Kidney (tissue), 14 donors: ENCODE data around the gene FUT1. TPM values are rescaled to one million over a fixed set of nuclear protein-coding genes. Genes with fewer than 3 reads are reported as not detected.
A peak's percentile ranks its signal among the peaks of the same experiment; 100 is the strongest.
"Not testable (repeated sequence)": the region's sequence is repeated elsewhere in the genome, so short reads cannot be mapped to it uniquely, and the experiment has no call there.

ENCODE experiments used
- DNase-seq, 5 donors: peaks; one replicate each; pipeline ENCODE4 v3.0.0-alpha.2; 2013 to 2020
- FAIRE-seq: peaks from 2 replicates; lab custom pipeline; 2012; peaks lifted over from hg19 to GRCh38; lab: Jason Lieb, UNC
- H3K27ac ChIP-seq, 2 donors: one replicate each; pipeline ENCODE4 v1.7.0; 2013; ENCODE audit warnings: low read depth in 2 of 2, low read length in 2 of 2, inconsistent platforms in 1 of 2
- H3K27me3 ChIP-seq: one replicate; pipeline ENCODE4 v1.7.1; 2013; ENCODE audit warnings: low read length, inconsistent platforms; ENCODE audit not compliant: control insufficient read depth, insufficient read depth
- H3K36me3 ChIP-seq, 3 donors: one replicate each; pipeline versions ENCODE4 v1.7.0 to v1.7.1; 2013; ENCODE audit warnings: low read length in 3 of 3, control low read depth in 1 of 3, inconsistent platforms in 1 of 3; ENCODE audit not compliant: insufficient read depth in 3 of 3, control insufficient read depth in 2 of 3
- H3K4me1 ChIP-seq, 3 donors: one replicate each; pipeline versions ENCODE4 v1.7.0 to v1.7.1; 2013; ENCODE audit warnings: low read length in 3 of 3, inconsistent platforms in 1 of 3, low read depth in 1 of 3; ENCODE audit not compliant: control insufficient read depth in 2 of 3, insufficient read depth in 2 of 3
- H3K4me3 ChIP-seq, 3 donors: one replicate each; pipeline versions ENCODE4 v1.7.0 to v1.8.1; 2013; ENCODE audit warnings: low read length in 3 of 3, control low read depth in 1 of 3, inconsistent platforms in 1 of 3
- H3K9ac ChIP-seq, 3 donors: one replicate each; pipeline versions ENCODE4 v1.7.0 to v1.7.1; 2013; ENCODE audit warnings: low read length in 3 of 3, control low read depth in 1 of 3, inconsistent platforms in 1 of 3
- H3K9me3 ChIP-seq, 3 donors: one replicate each; pipeline versions ENCODE4 v1.7.0 to v1.7.1; 2013; ENCODE audit warnings: low read length in 3 of 3, control low read depth in 1 of 3, inconsistent platforms in 1 of 3; ENCODE audit not compliant: control insufficient read depth in 2 of 3, insufficient read depth in 1 of 3
- intact Hi-C: fragments of 100-400 bp; cut with DNase I; formaldehyde crosslinking; loops from one replicate; pipeline ENCODE4 v1.11.1; 2022
- polyA plus RNA-seq: library from polyadenylated mRNA; stranded (reverse); fragments of 350-450 nt; fragmentation: Illumina TruSeq; extraction: RNeasy Lipid Tissue Mini Kit (QIAGEN cat#74804); gene quantifications from one replicate; pipeline ENCODE4 v1.2.3, GENCODE V29; 2014; ENCODE audit warnings: low read depth, low replicate concordance; ENCODE audit not compliant: insufficient read depth
- total RNA-seq: library from RNA; stranded (reverse); fragmentation: NEBNext Ultra II Directional; extraction: Animal tissue kit (Norgen Biotek cat#: 25700); gene quantifications from one replicate; pipeline ENCODE4 v1.2.1, GENCODE V29; 2021
- TF ChIP-seq, protein P1 (sequence below): IDR thresholded peaks from 3 replicates; pipeline ENCODE4 v1.5.1; 2012; ENCODE audit warnings: mild to moderate bottlenecking, moderate library complexity, borderline replicate concordance; ENCODE audit not compliant: insufficient read depth; ENCODE audit errors: extremely low read depth
- donor health status: control.
- donor health status: control.
- donor health status: control.
- donor health status: control.
- donor health status: control.
- donor health status: DM: yes; HTN: yes; CAD: no.
- donor health status: Normal renal cell carcinoma (clear cell type).

The FUT1 gene
- total and polyA plus RNA-seq, 2 donors from 2014 or later, result 2.3 to 4.3 TPM

GRCh38 chr19:48795055-48795684, 42.7 kb upstream of the FUT1 start:
- H3K36me3 ChIP-seq, result no peaks in the 10 kb centered on the region
- H3K9ac ChIP-seq, result peak overlapping the region; percentile 63 to 90 (median 90)
- intact Hi-C loops, result loop anchor here (10.0 kb wide), 1 partner anchor 180 kb away; no protein-coding TSS in a partner anchor
- H3K9me3 ChIP-seq, result no peaks in the 10 kb centered on the region
- H3K27ac ChIP-seq, result peak overlapping the region; percentile 76 to 92
- DNase-seq (peak; percentile 95 to 97 (median 96)), FAIRE-seq (peak; percentile 65)
- H3K27me3 ChIP-seq, result no peaks in the 10 kb centered on the region
- peaks cover 0 to 7% (median 5%) of the 10 kb centered on the region in 3 donors for H3K4me1 ChIP-seq
- peak overlapping the region; percentile 58 to 92 (median 89) for H3K4me3 ChIP-seq
- TF ChIP-seq, protein P1, sequence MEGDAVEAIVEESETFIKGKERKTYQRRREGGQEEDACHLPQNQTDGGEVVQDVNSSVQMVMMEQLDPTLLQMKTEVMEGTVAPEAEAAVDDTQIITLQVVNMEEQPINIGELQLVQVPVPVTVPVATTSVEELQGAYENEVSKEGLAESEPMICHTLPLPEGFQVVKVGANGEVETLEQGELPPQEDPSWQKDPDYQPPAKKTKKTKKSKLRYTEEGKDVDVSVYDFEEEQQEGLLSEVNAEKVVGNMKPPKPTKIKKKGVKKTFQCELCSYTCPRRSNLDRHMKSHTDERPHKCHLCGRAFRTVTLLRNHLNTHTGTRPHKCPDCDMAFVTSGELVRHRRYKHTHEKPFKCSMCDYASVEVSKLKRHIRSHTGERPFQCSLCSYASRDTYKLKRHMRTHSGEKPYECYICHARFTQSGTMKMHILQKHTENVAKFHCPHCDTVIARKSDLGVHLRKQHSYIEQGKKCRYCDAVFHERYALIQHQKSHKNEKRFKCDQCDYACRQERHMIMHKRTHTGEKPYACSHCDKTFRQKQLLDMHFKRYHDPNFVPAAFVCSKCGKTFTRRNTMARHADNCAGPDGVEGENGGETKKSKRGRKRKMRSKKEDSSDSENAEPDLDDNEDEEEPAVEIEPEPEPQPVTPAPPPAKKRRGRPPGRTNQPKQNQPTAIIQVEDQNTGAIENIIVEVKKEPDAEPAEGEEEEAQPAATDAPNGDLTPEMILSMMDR, result peak; percentile 90

- no peaks in the 10 kb centered on the region for H3K9me3 ChIP-seq
- no peaks in the 10 kb centered on the region for H3K36me3 ChIP-seq
- TF ChIP-seq, protein P1, result no peak
- intact Hi-C loops, result loop anchor here (5.0 to 10.0 kb wide), 2 partner anchors 43 to 181 kb away; partner anchors contain the start of gene HSD17B14
- H3K9ac ChIP-seq, result peak overlapping the region in 1 of 3 donors; percentile 63
- peak overlapping the region in 1 of 2 donors; percentile 28 for H3K27ac ChIP-seq
- no peak overlapping the region for H3K4me3 ChIP-seq
- H3K4me1 ChIP-seq, result peaks cover 0 to 7% (median 5%) of the 10 kb centered on the region in 3 donors
- FAIRE-seq (no peak), DNase-seq (no peak)
- H3K27me3 ChIP-seq, result no peaks in the 10 kb centered on the region
Measured at GRCh38 chr19:48794291-48794690, 41.9 kb upstream of the FUT1 start.

GRCh38 chr19:48793271-48793670, 40.8 kb upstream of the FUT1 start:
- Histone ChIP-seq H3K4me1 (peaks cover 0 to 7% (median 5%) of the 10 kb centered on the region in 3 donors), H3K27me3 (no peaks in the 10 kb centered on the region), H3K36me3 (no peaks in the 10 kb centered on the region), H3K9me3 (no peaks in the 10 kb centered on the region), H3K4me3 (no peak overlapping the region), H3K27ac (no peak overlapping the region), H3K9ac (no peak overlapping the region)
- TF ChIP-seq, protein P1, result no peak
- FAIRE-seq (no peak), DNase-seq (no peak)
- intact Hi-C loops, result loop anchor here (5.0 to 10.0 kb wide), 2 partner anchors 44 to 182 kb away; partner anchors contain the start of gene HSD17B14

DNA sequence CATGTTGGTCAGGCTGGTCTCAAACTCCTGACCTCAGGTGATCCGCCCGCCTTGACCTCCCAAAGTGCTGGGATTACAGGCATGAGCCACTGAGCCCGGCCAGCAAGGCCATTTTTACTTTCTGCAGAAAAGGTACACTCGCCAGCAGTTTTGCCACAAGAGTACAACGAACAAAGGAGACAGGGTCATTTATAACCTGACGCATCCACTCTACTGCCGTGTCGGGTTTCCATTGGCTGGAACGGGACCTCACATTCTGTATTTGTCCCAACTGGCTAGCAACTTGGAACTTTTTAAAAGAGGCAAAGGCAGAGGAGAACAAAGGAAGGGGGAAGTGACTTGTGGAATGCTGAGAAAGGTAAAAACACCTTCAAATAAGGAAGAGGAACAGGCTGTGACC, 34.9 kb upstream of the FUT1 start:
- H3K4me1 ChIP-seq, FAIRE-seq, intact Hi-C loops, H3K9me3 ChIP-seq, H3K9ac ChIP-seq, H3K36me3 ChIP-seq, H3K4me3 ChIP-seq, DNase-seq, H3K27ac ChIP-seq, H3K27me3 ChIP-seq: not testable (repeated sequence)

GRCh38 chr19:48786422-48786821, 34.0 kb upstream of the FUT1 start:
- FAIRE-seq, intact Hi-C loops: not testable (repeated sequence)

More at GRCh38 chr19:48786422-48786821, 34.0 kb upstream of the FUT1 start:
- not testable (repeated sequence) for H3K27me3 ChIP-seq, H3K9ac ChIP-seq, H3K4me1 ChIP-seq, H3K4me3 ChIP-seq, DNase-seq, H3K27ac ChIP-seq, H3K36me3 ChIP-seq, H3K9me3 ChIP-seq
